Gastroesophageal sphincter (tissue), 3 donors: ENCODE measurements around the gene DSG2.

Source experiments
- CTCF ChIP-seq, 4 experiments: fragments of 200-600 bp in 2 of 4; fragments of 450-650 bp in 2 of 4; sonication (generic) in 1 of 4; IDR thresholded peaks; one replicate each; pipeline ENCODE4 v1.5.1; 2017 to 2019; ENCODE audit warnings: antibody characterized with exemption in 4 of 4, mild to moderate bottlenecking in 2 of 4, moderate library complexity in 2 of 4
- EP300 ChIP-seq: sonication (generic); formaldehyde crosslinking; IDR thresholded peaks from one replicate; pipeline ENCODE4 v1.6.1; 2017; ENCODE audit warnings: antibody characterized with exemption, mild to moderate bottlenecking
- POLR2A ChIP-seq, 2 donors: fragments of 450-650 bp; IDR thresholded peaks; one replicate each; pipeline ENCODE4 v1.6.1; 2017; ENCODE audit warnings: antibody characterized with exemption in 2 of 2, mild to moderate bottlenecking in 2 of 2, moderate library complexity in 1 of 2
- POLR2AphosphoS5 ChIP-seq: sonication (generic); formaldehyde crosslinking; IDR thresholded peaks from one replicate; pipeline ENCODE4 v1.6.1; 2017; ENCODE audit warnings: antibody characterized with exemption

GRCh38 chr18:31486165-31486564 is 11.8 kb upstream of the DSG2 start:
- no peak for TF ChIP-seq CTCF (IDR thresholded peaks at IDR 0.05)
- TF ChIP-seq POLR2AphosphoS5: no peak
- no peak for TF ChIP-seq POLR2A (IDR thresholded peaks at IDR 0.05)
- TF ChIP-seq EP300: no peak
